HepG2 (cell line): Measurements from ENCODE around the gene ST6GALNAC4. TPM values are rescaled to one million over a fixed set of nuclear protein-coding genes. Genes with fewer than 3 reads are reported as not detected.
A peak's percentile ranks its signal among the peaks of the same experiment; 100 is the strongest.

ENCODE experiments used
- ARID3A ChIP-seq: IDR thresholded peaks from 2 replicates; pipeline ENCODE4 v1.6.1; 2012; ENCODE audit warnings: low read depth, low read length, improper control_type of control experiment
- ARNTL ChIP-seq: sonication (generic); formaldehyde crosslinking; IDR thresholded peaks from 2 replicates; pipeline ENCODE4 v1.4.0; 2020; ENCODE audit warnings: mild to moderate bottlenecking, missing genetic modification reagents
- ATRX ChIP-seq: sonication (generic); formaldehyde crosslinking; IDR thresholded peaks from 2 replicates; pipeline ENCODE4 v1.4.0; 2020; ENCODE audit warnings: missing genetic modification reagents, borderline replicate concordance
- DDIT3 ChIP-seq: sonication (generic); formaldehyde crosslinking; IDR thresholded peaks from 2 replicates; pipeline ENCODE4 v1.4.0; 2020; ENCODE audit warnings: mild to moderate bottlenecking, missing genetic modification reagents
- DNMT1 ChIP-seq: sonication (generic); formaldehyde crosslinking; IDR thresholded peaks from 2 replicates; pipeline ENCODE4 v1.5.1; 2020; ENCODE audit warnings: mild to moderate bottlenecking, missing genetic modification reagents
- MXI1 ChIP-seq: IDR thresholded peaks from 3 replicates; pipeline ENCODE4 v1.6.1; 2012; ENCODE audit warnings: low read depth, low read length, inconsistent platforms, borderline replicate concordance
- NFE2L1 ChIP-seq: sonication (generic); formaldehyde crosslinking; IDR thresholded peaks from 2 replicates; pipeline ENCODE4 v1.4.0; 2020; ENCODE audit warnings: missing genetic modification reagents, mild to moderate bottlenecking, borderline replicate concordance
- NFRKB ChIP-seq: fragments of 450-650 bp; IDR thresholded peaks from 2 replicates; pipeline ENCODE4 v1.6.1; 2017
- SNAPC5 ChIP-seq: sonication (generic); formaldehyde crosslinking; IDR thresholded peaks from 2 replicates; pipeline ENCODE4 v1.8.1; 2023; ENCODE audit warnings: mild to moderate bottlenecking, missing genetic modification reagents, borderline replicate concordance
- THAP9 ChIP-seq: sonication (generic); formaldehyde crosslinking; IDR thresholded peaks from 2 replicates; pipeline ENCODE4; 2020; ENCODE audit warnings: missing genetic modification reagents, mild to moderate bottlenecking, borderline replicate concordance
- ZBTB7B ChIP-seq: sonication (generic); formaldehyde crosslinking; IDR thresholded peaks from 2 replicates; pipeline ENCODE4 v1.4.0; 2020; ENCODE audit warnings: missing genetic modification reagents
- ZNF18 ChIP-seq: sonication (generic); formaldehyde crosslinking; IDR thresholded peaks from 2 replicates; pipeline ENCODE4 v1.8.0; 2022; ENCODE audit warnings: mild to moderate bottlenecking, missing genetic modification reagents; ENCODE audit not compliant: insufficient replicate concordance
- ZNF253 ChIP-seq: sonication (generic); formaldehyde crosslinking; IDR thresholded peaks from 2 replicates; pipeline ENCODE4 v1.8.0; 2022; ENCODE audit warnings: mild to moderate bottlenecking, missing genetic modification reagents, borderline replicate concordance
- ZNF263 ChIP-seq: sonication (generic); formaldehyde crosslinking; IDR thresholded peaks from 2 replicates; pipeline ENCODE4 v1.4.0; 2020; ENCODE audit warnings: missing genetic modification reagents
- ZNF687 ChIP-seq: sonication (generic); formaldehyde crosslinking; IDR thresholded peaks from 2 replicates; pipeline ENCODE4 v1.5.1; 2020; ENCODE audit warnings: mild to moderate bottlenecking, missing genetic modification reagents, moderate library complexity
- polyA plus RNA-seq, 8 experiments: library from polyadenylated mRNA; depleted of rRNA in 3 of 8; stranded (reverse) in 7 of 8; unstranded in 1 of 8; fragments of >200 nt; fragmentation: Illumina TruSeq in 4 of 8; extraction: Trizol in 4 of 8; gene quantifications; 2 replicates each; pipeline versions ENCODE4 v1.2.1 to v1.2.3, GENCODE V29; 2011 to 2016; ENCODE audit warnings: low read depth in 4 of 8, missing spikeins in 1 of 8, mixed read lengths in 1 of 8; ENCODE audit not compliant: insufficient read depth in 1 of 8
- total RNA-seq, 5 experiments: library from RNA; depleted of rRNA; stranded (reverse); fragments of >200 nt; fragmentation: Illumina TruSeq; extraction: Trizol; gene quantifications; 2 replicates each; pipeline ENCODE4 v1.2.3, GENCODE V29; 2016; ENCODE audit warnings: low read depth in 1 of 5

Gene ST6GALNAC4
- total and polyA plus RNA-seq, 2 of the 13 experiments (the other 11 are each of a cell fraction or from before 2014, with no cell fraction given): 18.8 to 27.7 TPM

- TF ChIP-seq ZNF687 (CRISPR knock-in tag): peak; percentile 89
- 0 out of 2 replicates have a peak, but pooled peaks have one; percentile 70 for TF ChIP-seq ZNF253
- no peak for TF ChIP-seq NFRKB
- TF ChIP-seq ARID3A: no peak
- peak; percentile 80; the same call in 1 of the 2 replicates for TF ChIP-seq DNMT1
- TF ChIP-seq ARNTL (CRISPR knock-in tag): peak; percentile 34; the same call in 1 of the 2 replicates
- no peak for TF ChIP-seq ZNF263 (CRISPR knock-in tag)
- no peak for TF ChIP-seq DDIT3 (CRISPR knock-in tag)
- TF ChIP-seq ZBTB7B (CRISPR knock-in tag): peak; percentile 24; the same call in 1 of the 2 replicates
- no peak for TF ChIP-seq SNAPC5 (CRISPR knock-in tag)
- TF ChIP-seq MXI1: peak; percentile 46; the same call in 1 of the 3 replicates
- TF ChIP-seq NFE2L1: no peak
- no peak for TF ChIP-seq ATRX (CRISPR knock-in tag)
- 0 out of 2 replicates have a peak, but pooled peaks have one; percentile 33 for TF ChIP-seq THAP9 (CRISPR knock-in tag)
- peak; percentile 63 for TF ChIP-seq ZNF18 (CRISPR knock-in tag)
These were observed 39.3 kb downstream of the ST6GALNAC4 start, which contains the start of gene AK1 (continued) for GRCh38 chr9:127877566-127877998.
